ENCODE results near the gene AKR1B15. TPM values are rescaled to one million over a fixed set of nuclear protein-coding genes. Genes with fewer than 3 reads are reported as not detected.

AKR1B15 gene
- total and polyA plus RNA-seq, 9 donors: 0.14 to 0.63 (median 0.28) TPM; not detected in 1

DNA sequence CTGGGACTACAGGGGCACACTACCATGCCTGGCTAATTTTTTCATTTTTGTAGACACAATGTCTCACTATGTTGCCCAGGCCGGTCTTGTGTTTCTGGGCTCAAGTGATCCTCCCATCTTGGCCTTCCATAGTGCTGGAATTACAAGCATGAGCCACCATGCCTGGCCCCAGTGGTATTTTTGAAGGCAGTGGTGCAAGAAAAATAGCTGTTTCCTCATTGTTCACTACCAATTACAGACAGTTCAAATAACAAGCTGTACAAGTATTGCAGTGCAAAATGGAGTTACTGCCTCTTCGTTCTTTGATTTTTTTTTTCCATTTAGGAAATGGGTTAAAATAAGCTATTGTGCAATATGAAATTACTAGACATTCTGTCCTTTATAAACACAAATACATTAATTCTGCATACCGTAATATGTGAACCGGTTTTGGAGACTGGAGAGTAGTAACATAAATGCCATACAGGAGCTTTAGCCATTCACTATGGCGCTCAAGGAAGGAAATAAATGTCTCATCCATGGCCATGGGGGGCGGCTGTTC, 62.8 kb downstream of the AKR1B15 start:
- Histone ChIP-seq H3K4me1 (ENCODE audit: control insufficient read depth, insufficient read depth, low read length) (no peaks in the 10 kb centered on the region), H3K36me3 (ENCODE audit: control insufficient read depth, insufficient read depth, low read length) (no peaks in the 10 kb centered on the region), H3K27me3 (ENCODE audit: control insufficient read depth, insufficient read depth, low read length) (no peaks in the 10 kb centered on the region), H3K4me3 (ENCODE audit: low read length) (no peak overlapping the region), H3K27ac (ENCODE audit: low read length) (no peak overlapping the region), H3K9me3 (replicated peaks; ENCODE audit: control insufficient read depth, low read depth, low read length) (no peaks in the 10 kb centered on the region)
- DNase-seq: no peak
- 80% methylated on average over 1 of the region's 6 CpGs for WGBS (ENCODE audit: insufficient coverage)

DNA sequence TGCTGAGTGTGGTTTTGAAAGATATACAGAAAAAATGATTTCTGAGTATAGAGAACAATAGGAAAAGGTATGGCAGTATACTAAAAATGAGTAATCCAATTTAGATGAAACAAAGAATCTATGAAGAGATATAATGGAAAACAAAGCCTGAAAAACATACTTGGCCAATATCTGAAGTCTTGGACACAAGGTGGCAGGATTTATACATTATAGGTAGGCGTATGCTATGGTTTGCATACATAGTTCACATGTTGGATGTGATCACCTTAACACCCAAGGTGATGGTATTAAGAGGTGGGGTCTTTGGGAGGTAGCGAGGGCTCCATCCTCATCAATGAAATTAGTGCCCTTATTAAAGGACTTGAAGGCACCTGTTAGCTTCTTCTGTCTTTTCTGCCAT, 63.3 kb downstream of the AKR1B15 start:
- Histone ChIP-seq H3K4me1 (ENCODE audit: control insufficient read depth, insufficient read depth, low read length) (no peaks in the 10 kb centered on the region), H3K27ac (ENCODE audit: low read length) (no peak overlapping the region), H3K27me3 (ENCODE audit: control insufficient read depth, insufficient read depth, low read length) (no peaks in the 10 kb centered on the region), H3K36me3 (ENCODE audit: control insufficient read depth, insufficient read depth, low read length) (no peaks in the 10 kb centered on the region), H3K9me3 (replicated peaks; ENCODE audit: control insufficient read depth, low read depth, low read length) (no peaks in the 10 kb centered on the region), H3K4me3 (ENCODE audit: low read length) (no peak overlapping the region)
- WGBS (ENCODE audit: insufficient coverage): 100% methylated on average over 1 of the region's 2 CpGs
- DNase-seq: no peak

DNA sequence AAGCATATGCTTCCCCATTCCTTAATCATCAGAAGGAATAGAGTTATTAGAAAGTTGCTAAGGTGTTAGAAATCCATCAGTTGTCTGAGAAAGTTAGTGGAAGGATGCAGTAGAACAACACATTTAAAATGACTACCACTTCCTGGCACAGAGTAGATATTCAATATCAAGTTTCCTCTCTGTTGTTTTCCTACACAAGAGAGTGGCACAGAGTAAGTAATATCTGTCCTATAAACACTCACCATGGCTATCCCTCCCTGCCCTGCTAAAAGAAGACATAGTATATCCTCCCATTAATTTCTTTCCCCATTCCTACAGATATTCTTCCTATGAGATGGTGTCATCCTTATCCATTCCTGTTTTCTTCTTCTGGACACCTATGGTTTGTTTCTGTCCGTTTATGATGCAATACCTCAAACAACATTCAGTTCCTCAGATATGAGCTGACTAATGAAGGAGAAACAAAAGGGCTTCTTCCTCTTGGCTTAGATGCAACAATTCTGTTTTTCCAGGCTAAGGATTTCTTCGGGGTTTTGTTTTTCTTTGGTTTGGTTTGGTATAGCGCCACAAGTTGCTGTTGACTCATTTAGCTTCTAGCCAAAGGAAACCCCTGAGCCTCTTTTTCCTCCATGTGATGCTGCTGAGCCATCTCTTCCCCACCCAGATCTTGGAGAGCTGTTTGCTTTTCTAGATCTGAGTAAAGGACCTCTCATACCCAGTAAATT, 64.9 kb downstream of the AKR1B15 start:
- DNase-seq: peak; percentile 55

DNA sequence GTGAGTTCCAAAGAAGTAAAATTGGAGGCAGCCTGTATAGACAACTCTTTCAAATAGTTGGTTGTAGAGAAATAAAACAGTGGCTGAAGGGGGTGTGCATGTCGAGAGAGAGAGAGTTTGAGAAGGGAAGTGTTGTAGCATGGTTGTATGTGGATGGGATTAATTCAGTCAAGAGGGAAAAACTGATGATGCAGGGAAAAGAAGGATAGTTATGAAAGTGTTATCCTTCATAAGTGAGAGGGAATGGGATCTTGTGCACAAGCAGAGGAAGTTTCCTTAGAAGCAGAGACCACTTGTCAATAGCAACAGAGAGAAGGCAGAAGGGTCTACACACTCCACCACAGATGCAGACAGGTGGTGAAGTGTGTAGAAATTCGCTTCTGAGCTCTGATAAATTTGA, 67.7 kb downstream of the AKR1B15 start:
- no peak overlapping the region for H3K27ac ChIP-seq (ENCODE audit: low read length)
- no peaks in the 10 kb centered on the region for H3K4me1 ChIP-seq (ENCODE audit: control insufficient read depth, insufficient read depth, low read length)
- H3K36me3 ChIP-seq (ENCODE audit: control insufficient read depth, insufficient read depth, low read length): no peaks in the 10 kb centered on the region
- H3K4me3 ChIP-seq (ENCODE audit: low read length): no peak overlapping the region
- H3K9me3 ChIP-seq (replicated peaks; ENCODE audit: control insufficient read depth, low read depth, low read length): no peaks in the 10 kb centered on the region
- no peaks in the 10 kb centered on the region for H3K27me3 ChIP-seq (ENCODE audit: control insufficient read depth, insufficient read depth, low read length)
- DNase-seq: no peak
- 80% methylated on average over 2 of the region's 2 CpGs for WGBS (ENCODE audit: insufficient coverage)

More for the DNA sequence above, 64.9 kb downstream of the AKR1B15 start:
- no CpG with 5 or more reads among the region's 3 CpGs for WGBS (ENCODE audit: insufficient coverage)
- Histone ChIP-seq H3K36me3 (ENCODE audit: control insufficient read depth, insufficient read depth, low read length) (no peaks in the 10 kb centered on the region), H3K27me3 (ENCODE audit: control insufficient read depth, insufficient read depth, low read length) (no peaks in the 10 kb centered on the region), H3K27ac (ENCODE audit: low read length) (no peak overlapping the region), H3K4me1 (ENCODE audit: control insufficient read depth, insufficient read depth, low read length) (no peaks in the 10 kb centered on the region), H3K4me3 (ENCODE audit: low read length) (no peak overlapping the region), H3K9me3 (replicated peaks; ENCODE audit: control insufficient read depth, low read depth, low read length) (no peaks in the 10 kb centered on the region)

DNA sequence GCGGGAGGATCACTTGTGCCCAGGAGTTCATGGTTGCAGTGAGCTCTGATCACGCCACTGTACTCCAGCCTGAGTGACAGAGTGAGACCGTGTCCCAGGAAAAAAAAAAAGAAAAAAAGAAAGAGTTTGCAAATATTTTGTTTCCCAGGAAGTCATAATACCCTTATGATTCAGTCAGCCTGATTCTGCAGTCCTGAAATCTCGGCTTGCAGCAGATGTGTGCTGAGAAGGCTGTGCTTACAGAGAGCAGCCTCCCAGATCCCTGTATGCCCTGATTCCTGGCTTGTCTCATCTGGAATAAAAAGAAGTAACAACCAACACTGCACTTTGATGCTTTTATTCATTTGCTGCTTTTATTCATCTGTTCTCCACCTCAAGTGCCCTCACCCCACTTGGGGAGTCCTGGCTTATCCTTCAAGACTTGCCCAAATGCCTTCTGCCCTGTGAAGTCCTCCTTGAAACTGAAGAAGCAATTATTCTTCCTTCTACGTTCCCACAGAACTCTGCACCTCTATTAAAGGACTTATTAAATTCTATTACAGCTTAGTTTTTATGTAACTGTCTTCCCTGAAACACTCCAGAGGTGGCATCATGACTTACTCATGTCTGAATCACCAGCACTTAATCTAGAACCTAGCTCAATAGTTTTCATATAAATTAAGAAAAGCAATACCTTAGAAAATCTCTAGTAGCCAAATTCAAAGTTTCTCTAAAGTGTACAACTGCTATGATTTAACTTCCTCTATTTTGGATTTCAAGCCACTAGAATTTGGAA, 70.0 kb downstream of the AKR1B15 start:
- H3K4me1 ChIP-seq (ENCODE audit: control insufficient read depth, insufficient read depth, low read length): no peaks in the 10 kb centered on the region
- 70% methylated on average over 2 of the region's 5 CpGs for WGBS (ENCODE audit: insufficient coverage)
- H3K9me3 ChIP-seq (replicated peaks; ENCODE audit: control insufficient read depth, low read depth, low read length): no peaks in the 10 kb centered on the region
- DNase-seq: no peak
- H3K27me3 ChIP-seq (ENCODE audit: control insufficient read depth, insufficient read depth, low read length): no peaks in the 10 kb centered on the region
- H3K4me3 ChIP-seq (ENCODE audit: low read length): no peak overlapping the region
- no peak overlapping the region for H3K27ac ChIP-seq (ENCODE audit: low read length)
- no peaks in the 10 kb centered on the region for H3K36me3 ChIP-seq (ENCODE audit: control insufficient read depth, insufficient read depth, low read length)

DNA sequence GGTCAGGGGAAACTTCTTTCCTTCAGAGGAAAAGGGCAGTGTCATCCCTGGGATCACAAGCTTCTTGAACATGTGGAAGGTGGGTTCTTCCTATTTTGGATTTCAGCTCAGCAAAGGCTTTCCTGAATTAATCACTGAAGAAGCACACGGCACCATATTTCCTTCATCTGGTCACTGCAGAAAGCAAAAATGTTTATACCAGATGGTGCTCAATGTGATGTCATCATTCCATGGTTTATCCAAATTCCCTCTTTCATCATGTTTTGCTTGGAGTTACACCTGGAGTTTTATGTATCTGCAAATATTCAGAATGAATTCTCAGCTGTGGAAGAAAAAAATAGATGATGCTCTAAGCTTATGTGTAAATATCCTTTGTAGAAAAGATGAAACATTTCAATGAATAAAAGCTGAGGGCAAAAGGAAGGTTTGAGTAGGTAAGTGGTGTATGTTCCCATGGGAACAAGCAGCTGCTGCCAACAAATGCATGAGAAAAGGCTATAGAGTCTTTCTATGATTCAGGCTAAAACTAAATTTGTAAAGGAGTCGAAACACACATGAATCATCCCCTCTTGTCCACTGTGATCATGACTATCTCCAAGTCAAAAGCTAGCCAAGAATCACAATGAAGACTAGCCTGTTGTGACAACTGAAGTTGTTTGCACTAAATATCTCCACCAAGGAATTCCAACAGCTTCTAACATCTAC, 70.9 kb downstream of the AKR1B15 start:
- H3K27me3 ChIP-seq (ENCODE audit: control insufficient read depth, insufficient read depth, low read length): no peaks in the 10 kb centered on the region
- H3K36me3 ChIP-seq (ENCODE audit: control insufficient read depth, insufficient read depth, low read length): no peaks in the 10 kb centered on the region
- no peak overlapping the region for H3K27ac ChIP-seq (ENCODE audit: low read length)
- H3K4me1 ChIP-seq (ENCODE audit: control insufficient read depth, insufficient read depth, low read length): no peaks in the 10 kb centered on the region
- 28% methylated on average over 2 of the region's 2 CpGs for WGBS (ENCODE audit: insufficient coverage)
- no peak overlapping the region for H3K4me3 ChIP-seq (ENCODE audit: low read length)
- DNase-seq: peak; percentile 33
- H3K9me3 ChIP-seq (replicated peaks; ENCODE audit: control insufficient read depth, low read depth, low read length): no peaks in the 10 kb centered on the region

DNA sequence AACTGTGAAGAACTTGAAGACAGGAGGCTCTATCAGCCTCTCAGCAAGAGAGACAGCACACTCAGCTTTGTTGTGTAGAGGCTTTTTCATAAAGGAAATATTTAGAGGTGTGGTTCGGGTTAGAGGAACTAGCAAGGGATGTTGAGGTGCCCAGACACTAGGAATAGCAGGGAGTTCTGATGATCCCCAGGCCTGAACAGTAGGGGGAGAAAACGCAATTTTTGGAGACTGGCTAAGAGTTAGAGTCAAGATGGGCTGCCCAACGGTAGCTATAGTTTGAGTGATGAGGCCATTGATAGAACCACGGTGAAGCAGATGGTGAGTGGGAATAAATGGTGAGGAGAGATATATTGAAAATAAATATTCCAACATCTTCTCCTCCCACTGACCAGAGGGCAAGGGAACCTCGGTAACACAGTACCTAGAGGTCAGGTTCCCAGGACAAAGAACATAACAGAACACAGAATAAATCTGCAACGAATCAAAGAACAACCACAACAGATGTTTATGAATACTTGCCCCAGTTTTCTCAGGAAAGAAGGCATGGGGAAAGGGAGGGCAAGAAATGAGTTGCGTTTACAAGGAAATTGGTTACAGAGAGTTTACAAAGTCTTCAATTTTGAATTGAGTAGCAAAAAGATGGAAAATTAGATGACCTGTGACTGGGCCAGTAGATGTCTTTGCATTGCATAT, 73.5 kb downstream of the AKR1B15 start:
- no peaks in the 10 kb centered on the region for H3K27me3 ChIP-seq (ENCODE audit: control insufficient read depth, insufficient read depth, low read length)
- 63% methylated on average over 2 of the region's 7 CpGs for WGBS (ENCODE audit: insufficient coverage)
- H3K4me1 ChIP-seq (ENCODE audit: control insufficient read depth, insufficient read depth, low read length): no peaks in the 10 kb centered on the region
- H3K36me3 ChIP-seq (ENCODE audit: control insufficient read depth, insufficient read depth, low read length): no peaks in the 10 kb centered on the region
- H3K27ac ChIP-seq (ENCODE audit: low read length): no peak overlapping the region
- no peak for DNase-seq
- H3K4me3 ChIP-seq (ENCODE audit: low read length): no peak overlapping the region
- no peaks in the 10 kb centered on the region for H3K9me3 ChIP-seq (replicated peaks; ENCODE audit: control insufficient read depth, low read depth, low read length)

DNA sequence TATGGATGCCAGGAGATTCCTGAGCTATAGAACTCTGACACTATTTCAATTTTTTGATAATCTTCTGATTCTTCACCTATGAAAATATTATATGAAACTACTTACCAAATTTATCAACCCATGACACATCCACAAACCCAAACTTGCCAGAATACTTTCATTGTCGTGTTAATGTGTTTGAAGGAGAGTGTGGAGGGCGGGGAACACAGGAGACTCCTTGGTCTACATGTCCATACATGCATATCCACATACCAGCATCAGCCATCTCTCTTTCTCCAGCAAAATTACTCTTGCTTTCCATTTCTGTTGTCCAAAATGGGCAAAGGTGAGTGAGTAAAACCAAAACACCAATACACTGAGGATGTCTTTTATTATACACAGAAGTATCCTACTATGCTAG, 74.3 kb downstream of the AKR1B15 start:
- no peak for DNase-seq
- Histone ChIP-seq H3K9me3 (replicated peaks; ENCODE audit: control insufficient read depth, low read depth, low read length) (no peaks in the 10 kb centered on the region), H3K36me3 (ENCODE audit: control insufficient read depth, insufficient read depth, low read length) (no peaks in the 10 kb centered on the region), H3K4me3 (ENCODE audit: low read length) (no peak overlapping the region), H3K27ac (ENCODE audit: low read length) (no peak overlapping the region), H3K27me3 (ENCODE audit: control insufficient read depth, insufficient read depth, low read length) (no peaks in the 10 kb centered on the region), H3K4me1 (ENCODE audit: control insufficient read depth, insufficient read depth, low read length) (no peaks in the 10 kb centered on the region)
- WGBS (ENCODE audit: insufficient coverage): no CpG with 5 or more reads among the region's 2 CpGs

DNA sequence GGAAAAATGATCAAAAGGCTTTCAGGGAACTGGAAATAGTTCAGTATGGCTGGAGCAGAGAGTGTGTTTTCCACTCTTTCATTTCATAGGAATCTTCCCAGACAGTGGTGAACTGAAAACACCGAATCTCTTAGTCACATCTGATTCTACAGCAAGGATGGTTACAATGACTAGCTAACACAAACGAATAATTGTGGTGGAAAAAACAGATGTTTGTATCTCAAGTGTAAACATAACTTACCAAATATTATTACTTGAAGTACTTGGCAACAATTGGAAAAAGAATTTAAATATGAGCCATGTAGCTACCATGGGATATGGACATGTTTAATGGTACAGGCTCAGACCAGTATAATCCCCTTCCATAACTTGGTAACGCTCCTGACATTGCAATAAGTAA, 76.6 kb downstream of the AKR1B15 start:
- Histone ChIP-seq H3K4me3 (ENCODE audit: low read length) (no peak overlapping the region), H3K27ac (ENCODE audit: low read length) (no peak overlapping the region), H3K36me3 (ENCODE audit: control insufficient read depth, insufficient read depth, low read length) (no peaks in the 10 kb centered on the region), H3K27me3 (ENCODE audit: control insufficient read depth, insufficient read depth, low read length) (no peaks in the 10 kb centered on the region), H3K9me3 (replicated peaks; ENCODE audit: control insufficient read depth, low read depth, low read length) (no peaks in the 10 kb centered on the region), H3K4me1 (ENCODE audit: control insufficient read depth, insufficient read depth, low read length) (no peaks in the 10 kb centered on the region)
- no CpG with 5 or more reads among the region's 3 CpGs for WGBS (ENCODE audit: insufficient coverage)
- peak; percentile 51 for DNase-seq
